AG04449 (cell line): ENCODE data around the gene LRRC8C.
A peak's percentile ranks its signal among the peaks of the same experiment; 100 is the strongest.

ENCODE experiments used
- CTCF ChIA-PET: fragments of 350-600 bp; formaldehyde crosslinking; extraction: SDS; loops from one replicate; lab custom pipeline; 2021; ENCODE audit warnings: antibody characterized with exemption; lab: Yijun Ruan, JAX
- POLR2A ChIA-PET: fragments of 400-600, 350-600 bp; formaldehyde crosslinking; extraction: SDS; loops from one replicate; lab custom pipeline; 2020; ENCODE audit warnings: antibody characterized with exemption, inconsistent platforms; lab: Yijun Ruan, JAX
- DNase-seq: peaks from one replicate; pipeline ENCODE4 v3.0.0-alpha.2; 2010; ENCODE audit warnings: low read depth, low spot score
- H3K4me3 ChIP-seq: 2 replicates; pipeline ENCODE4 v1.5.1; 2011; ENCODE audit warnings: low read depth, mild to moderate bottlenecking, control low read depth, low read length
- TF ChIP-seq, protein P1 (sequence below): IDR thresholded peaks from one replicate; pipeline ENCODE4 v1.5.1; 2011; ENCODE audit warnings: mild to moderate bottlenecking, moderate library complexity, low read length, control low read depth, inconsistent platforms; ENCODE audit not compliant: insufficient read depth; ENCODE audit errors: missing control alignments

LRRC8C gene

DNA sequence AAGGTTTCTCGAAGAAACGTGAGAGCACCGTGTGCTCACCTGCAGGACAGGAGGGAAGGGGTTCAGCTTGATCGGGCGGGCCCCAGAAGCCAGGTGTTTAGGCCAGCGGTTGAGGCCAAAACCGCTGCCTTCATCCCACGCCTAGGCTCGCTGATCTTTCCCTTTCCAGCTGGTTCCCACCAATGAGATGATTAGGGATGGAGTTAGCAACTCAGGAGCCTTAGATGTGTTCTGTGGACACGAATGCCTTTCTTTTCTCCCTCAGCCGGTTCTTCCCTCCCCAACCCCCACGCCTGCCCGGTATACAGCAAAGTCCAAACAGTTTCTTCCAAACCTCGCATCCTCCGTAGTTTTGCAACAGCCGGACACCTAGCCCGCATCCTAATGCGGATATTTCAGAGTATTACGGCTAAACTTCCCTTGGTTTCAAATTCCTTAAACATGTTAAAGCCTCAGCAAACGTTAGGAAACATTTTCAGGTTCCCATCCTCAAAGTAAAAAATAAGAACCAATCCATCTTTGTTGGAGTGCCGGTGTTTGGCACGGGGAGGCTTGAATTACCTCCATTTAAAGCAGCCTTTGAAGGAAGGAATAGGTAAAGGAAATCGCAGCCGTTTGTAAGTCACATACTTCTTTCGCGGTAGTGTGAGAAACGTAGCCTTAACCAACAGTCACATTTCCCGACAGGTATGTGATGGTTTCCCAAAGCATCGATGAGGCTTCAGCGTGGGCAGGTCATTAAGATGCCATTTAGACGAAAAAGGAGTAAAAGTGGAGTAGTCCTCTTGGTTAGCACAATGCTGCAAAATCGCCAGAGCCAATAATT lies 1.1 kb downstream of the LRRC8C start:
- POLR2A ChIA-PET: no interaction called here
- DNase-seq: no peak
- H3K4me3 ChIP-seq: peak overlapping the region; percentile 84
- CTCF ChIA-PET: interaction anchor here (1.1 to 16.8 kb wide), 5 partner anchors 10 to 147 kb away, joined by 3 to 259 read pairs (median 6); no protein-coding TSS in a partner anchor
- TF ChIP-seq, protein P1, sequence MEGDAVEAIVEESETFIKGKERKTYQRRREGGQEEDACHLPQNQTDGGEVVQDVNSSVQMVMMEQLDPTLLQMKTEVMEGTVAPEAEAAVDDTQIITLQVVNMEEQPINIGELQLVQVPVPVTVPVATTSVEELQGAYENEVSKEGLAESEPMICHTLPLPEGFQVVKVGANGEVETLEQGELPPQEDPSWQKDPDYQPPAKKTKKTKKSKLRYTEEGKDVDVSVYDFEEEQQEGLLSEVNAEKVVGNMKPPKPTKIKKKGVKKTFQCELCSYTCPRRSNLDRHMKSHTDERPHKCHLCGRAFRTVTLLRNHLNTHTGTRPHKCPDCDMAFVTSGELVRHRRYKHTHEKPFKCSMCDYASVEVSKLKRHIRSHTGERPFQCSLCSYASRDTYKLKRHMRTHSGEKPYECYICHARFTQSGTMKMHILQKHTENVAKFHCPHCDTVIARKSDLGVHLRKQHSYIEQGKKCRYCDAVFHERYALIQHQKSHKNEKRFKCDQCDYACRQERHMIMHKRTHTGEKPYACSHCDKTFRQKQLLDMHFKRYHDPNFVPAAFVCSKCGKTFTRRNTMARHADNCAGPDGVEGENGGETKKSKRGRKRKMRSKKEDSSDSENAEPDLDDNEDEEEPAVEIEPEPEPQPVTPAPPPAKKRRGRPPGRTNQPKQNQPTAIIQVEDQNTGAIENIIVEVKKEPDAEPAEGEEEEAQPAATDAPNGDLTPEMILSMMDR: no peak

DNA sequence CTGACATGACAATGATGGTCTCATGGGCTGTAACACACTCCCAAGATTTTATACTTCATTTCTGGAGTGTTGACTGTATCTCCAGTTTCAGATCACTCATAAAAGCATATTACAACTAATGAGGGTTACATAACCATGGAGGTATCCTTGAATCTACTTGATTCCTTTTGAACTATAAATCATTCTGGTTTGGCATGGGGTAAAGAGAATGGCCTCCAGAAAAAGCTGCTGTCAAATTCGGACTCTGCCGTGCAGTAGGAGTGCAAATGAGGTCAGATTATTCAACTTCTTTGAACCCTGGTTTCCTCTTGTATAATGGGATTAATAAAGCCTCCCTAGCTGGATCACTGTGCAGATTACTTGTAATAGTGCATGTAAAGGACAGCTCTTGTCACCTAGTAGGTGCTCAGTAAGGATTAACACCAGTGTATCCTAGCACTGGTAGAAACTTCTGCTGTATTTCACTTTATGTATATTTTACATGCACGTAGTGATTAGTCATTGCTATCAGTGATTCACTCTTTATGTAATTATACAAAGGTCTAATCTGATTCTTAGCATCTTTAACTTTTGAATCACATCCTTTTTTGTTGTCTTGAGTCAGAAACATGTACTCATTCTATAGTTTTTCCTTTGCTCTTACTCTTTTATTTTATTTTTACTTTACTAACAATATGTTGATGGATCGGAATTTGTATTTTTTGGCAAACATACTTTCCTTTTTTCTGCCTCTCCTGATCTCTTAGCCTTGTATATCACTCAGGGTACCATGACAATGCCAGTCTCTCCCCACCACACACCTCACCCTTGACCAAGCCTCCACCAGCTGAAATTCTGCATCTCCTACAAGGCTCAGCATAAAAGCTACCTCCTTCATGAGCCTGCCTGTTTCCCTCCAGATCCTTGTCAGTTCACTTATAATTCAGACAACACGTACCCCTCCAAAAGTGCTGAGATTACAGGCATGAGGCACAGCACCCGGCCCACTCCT lies 3.2 kb downstream of the LRRC8C start:
- TF ChIP-seq, protein P1: no peak
- ChIA-PET POLR2A (no interaction called here), CTCF (interaction anchor here (2.2 to 16.8 kb wide), 3 partner anchors 12 to 126 kb away, joined by 6 to 259 read pairs (median 29); no protein-coding TSS in a partner anchor)
- DNase-seq: peak; percentile 53
- H3K4me3 ChIP-seq: peak overlapping the region; percentile 19; the same call in 1 of the 2 replicates

DNA sequence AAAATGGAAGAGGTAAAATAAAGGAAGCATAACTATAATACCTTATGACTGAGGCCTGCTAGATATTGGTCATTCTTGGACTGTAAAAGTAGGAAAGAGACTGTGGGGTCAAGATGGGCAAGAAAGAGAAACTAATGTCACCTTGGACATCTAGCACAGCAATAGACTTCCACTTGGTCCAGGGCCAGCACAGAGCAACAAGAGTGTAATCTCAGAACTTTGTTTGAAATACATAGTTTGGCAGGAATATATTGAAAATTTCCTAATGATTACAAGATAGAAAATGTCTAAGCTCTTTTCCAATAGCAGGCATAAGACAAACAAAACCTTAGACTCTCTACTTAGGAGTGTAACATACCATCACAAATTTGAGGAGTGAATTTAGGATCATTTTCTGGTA lies 4.6 kb downstream of the LRRC8C start:
- ChIA-PET CTCF (interaction anchor here (16.8 kb wide), 1 partner anchor 125 kb away, joined by 259 read pairs; no protein-coding TSS in a partner anchor), POLR2A (no interaction called here)
- TF ChIP-seq, protein P1: no peak
- no peak overlapping the region for H3K4me3 ChIP-seq
- DNase-seq: no peak

DNA sequence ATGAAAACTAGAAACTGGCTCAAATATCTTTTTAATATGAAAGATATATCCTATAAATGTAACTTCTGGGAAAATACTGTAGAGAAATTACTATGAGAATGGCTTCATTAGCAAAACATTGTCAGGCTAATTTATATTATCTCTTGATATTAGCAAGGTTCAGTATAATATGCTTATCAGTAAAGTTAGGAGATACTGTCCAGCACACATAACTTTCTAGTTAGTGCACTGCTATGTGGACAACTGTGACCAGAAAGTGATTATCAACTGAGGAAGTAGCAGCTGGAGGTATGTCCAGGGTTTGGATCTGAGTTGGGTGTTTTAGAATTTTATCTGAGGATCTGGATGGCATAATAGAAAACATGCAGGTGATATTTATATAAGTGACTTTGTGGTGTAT lies 7.5 kb downstream of the LRRC8C start:
- TF ChIP-seq, protein P1: no peak
- H3K4me3 ChIP-seq: no peak overlapping the region
- ChIA-PET POLR2A (no interaction called here), CTCF (interaction anchor here (1.5 kb wide), 1 partner anchor 79 kb away, joined by 3 read pairs; no protein-coding TSS in a partner anchor)
- no peak for DNase-seq

DNA sequence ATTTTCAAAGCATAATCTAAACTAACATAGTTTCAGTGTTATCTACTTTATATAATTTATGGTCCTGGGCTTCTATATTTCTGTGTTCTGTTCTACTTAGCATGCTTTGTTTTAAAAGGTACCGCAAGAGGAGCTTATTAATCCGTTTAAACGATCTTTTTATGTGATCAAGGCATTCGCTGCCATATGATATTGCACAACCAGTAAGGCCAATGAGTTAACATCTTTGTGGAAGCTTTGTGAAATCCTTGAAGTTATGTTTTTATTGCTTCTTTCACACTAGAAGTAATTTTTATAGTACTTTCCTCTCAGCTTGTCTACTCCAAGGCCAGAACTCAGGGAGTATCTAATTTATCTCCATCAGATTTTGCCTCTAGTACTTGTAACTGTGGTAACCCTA lies 8.9 kb downstream of the LRRC8C start:
- DNase-seq: no peak
- ChIA-PET CTCF (interaction anchor here (0.8 to 1.2 kb wide), 2 partner anchors 117 to 121 kb away, joined by 3 to 4 read pairs; no protein-coding TSS in a partner anchor), POLR2A (no interaction called here)
- no peak overlapping the region for H3K4me3 ChIP-seq
- TF ChIP-seq, protein P1: no peak
